ENCODE results near the gene ATP2B3.

GRCh38 chrX:153478746-153479145 is 38.7 kb upstream of the ATP2B3 start:
- TF ChIP-seq CTCF (IDR thresholded peaks at IDR 0.05) (no peak), POLR2A (IDR thresholded peaks at IDR 0.05) (no peak)
